Body of pancreas (tissue), 4 donors: ENCODE data around the gene OR2V1. TPM values are rescaled to one million over a fixed set of nuclear protein-coding genes. Genes with fewer than 3 reads are reported as not detected.

Source experiments
- ATAC-seq: fragments of 150-250 bp; one replicate; pipeline ENCODE4 v1.9.1; 2016
- DNase-seq, 4 donors: peaks; one replicate each; pipeline ENCODE4 v3.0.0-alpha.2; 2019
- H3K27ac ChIP-seq, 4 donors: fragments of 200-600 bp; sonication (generic); 1 replicate in 3 of 4; 2 replicates in 1 of 4; pipeline versions ENCODE4 v1.5.1 to v1.6.1; 2016 to 2019; ENCODE audit warnings: mild to moderate bottlenecking in 1 of 4, mixed read lengths in 1 of 4, moderate library complexity in 1 of 4
- H3K27me3 ChIP-seq, 2 donors: fragments of 200-600 bp; sonication (generic); one replicate each; pipeline ENCODE4 v1.6.0; 2016; ENCODE audit warnings: mild to moderate bottlenecking in 1 of 2
- H3K36me3 ChIP-seq, 2 donors: fragments of 200-600 bp; sonication (generic); replicated peaks in 1 of 2; 2 replicates each; pipeline ENCODE4 v1.5.1; 2016; ENCODE audit warnings: low read depth in 2 of 2; ENCODE audit not compliant: insufficient read depth in 1 of 2
- H3K4me1 ChIP-seq: fragments of 200-600 bp; sonication (generic); one replicate; pipeline ENCODE4 v1.6.0; 2016
- H3K4me3 ChIP-seq, 2 donors: fragments of 200-600 bp; sonication (generic); 1 replicate in 1 of 2; 2 replicates in 1 of 2; pipeline ENCODE4 v1.5.1; 2016 to 2019
- H3K9me3 ChIP-seq, 3 donors: fragments of 200-600 bp; sonication (generic); 1 replicate in 2 of 3; 2 replicates in 1 of 3; pipeline ENCODE4 v1.5.1; 2016
- POLR2A ChIP-seq, 3 donors: fragments of 450-650 bp; IDR thresholded peaks; one replicate each; pipeline ENCODE4 v1.6.1; 2016; ENCODE audit warnings: antibody characterized with exemption in 3 of 3, mild to moderate bottlenecking in 2 of 3
- WGBS, 2 donors: methylation state at CpG; one replicate each; pipeline ENCODE4 v1.1.5; 2017; 5-methylcytosine and 5-hydroxymethylcytosine counted together
- intact Hi-C: fragments of 100-400 bp; cut with DNase I; formaldehyde crosslinking; loops from one replicate; pipeline ENCODE4 v1.15.1; 2023
- total RNA-seq, 2 donors: library from RNA; depleted of rRNA; stranded (reverse); fragments of >200 nt; gene quantifications; one replicate each; pipeline ENCODE4 v1.1.0, GENCODE V29; 2016
- TF ChIP-seq, protein P1 (sequence below), 7 experiments: fragments of 450-650 bp in 4 of 7; fragments of 200-600 bp in 3 of 7; sonication (generic) in 3 of 7; IDR thresholded peaks; one replicate each; pipeline ENCODE4 v1.5.1; 2016 to 2019; ENCODE audit warnings: antibody characterized with exemption in 7 of 7

Gene OR2V1
- total RNA-seq, 2 donors from 2014 or later: not detected

DNA sequence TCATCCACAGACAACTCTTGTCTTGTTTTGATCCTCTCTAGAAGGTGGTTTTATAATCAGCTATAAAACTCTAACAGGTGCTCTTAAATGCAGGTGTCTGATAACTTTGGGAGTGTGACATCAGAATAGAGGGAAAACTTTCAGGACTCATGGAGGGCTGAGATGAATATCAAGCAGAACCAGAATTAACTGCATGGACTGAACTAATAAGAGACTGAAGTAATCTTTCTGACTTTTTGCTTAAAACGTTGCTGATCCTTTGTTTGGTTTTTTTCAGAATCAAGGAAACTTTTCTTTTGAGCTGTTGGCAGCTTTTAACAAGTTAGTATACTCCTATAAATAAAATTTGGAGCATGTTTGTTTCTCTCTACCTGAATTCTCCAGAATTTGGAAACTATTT is 14.2 kb upstream of the OR2V1 start:
- TF ChIP-seq POLR2A (IDR thresholded peaks at IDR 0.05): no peak
- TF ChIP-seq, protein P1, sequence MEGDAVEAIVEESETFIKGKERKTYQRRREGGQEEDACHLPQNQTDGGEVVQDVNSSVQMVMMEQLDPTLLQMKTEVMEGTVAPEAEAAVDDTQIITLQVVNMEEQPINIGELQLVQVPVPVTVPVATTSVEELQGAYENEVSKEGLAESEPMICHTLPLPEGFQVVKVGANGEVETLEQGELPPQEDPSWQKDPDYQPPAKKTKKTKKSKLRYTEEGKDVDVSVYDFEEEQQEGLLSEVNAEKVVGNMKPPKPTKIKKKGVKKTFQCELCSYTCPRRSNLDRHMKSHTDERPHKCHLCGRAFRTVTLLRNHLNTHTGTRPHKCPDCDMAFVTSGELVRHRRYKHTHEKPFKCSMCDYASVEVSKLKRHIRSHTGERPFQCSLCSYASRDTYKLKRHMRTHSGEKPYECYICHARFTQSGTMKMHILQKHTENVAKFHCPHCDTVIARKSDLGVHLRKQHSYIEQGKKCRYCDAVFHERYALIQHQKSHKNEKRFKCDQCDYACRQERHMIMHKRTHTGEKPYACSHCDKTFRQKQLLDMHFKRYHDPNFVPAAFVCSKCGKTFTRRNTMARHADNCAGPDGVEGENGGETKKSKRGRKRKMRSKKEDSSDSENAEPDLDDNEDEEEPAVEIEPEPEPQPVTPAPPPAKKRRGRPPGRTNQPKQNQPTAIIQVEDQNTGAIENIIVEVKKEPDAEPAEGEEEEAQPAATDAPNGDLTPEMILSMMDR (IDR thresholded peaks at IDR 0.05): no peak
- Histone ChIP-seq H3K9me3 (no peaks in the 10 kb centered on the region), H3K27me3 (no peaks in the 10 kb centered on the region), H3K36me3 (no peaks in the 10 kb centered on the region), H3K4me1 (no peaks in the 10 kb centered on the region), H3K27ac (no peak overlapping the region), H3K4me3 (no peak overlapping the region)
- 24 to 25% methylated on average over 1 of the region's 1 CpG for WGBS, 2 donors
- ATAC-seq (no peak), DNase-seq (no peak)
- intact Hi-C loops: no loop called here

DNA sequence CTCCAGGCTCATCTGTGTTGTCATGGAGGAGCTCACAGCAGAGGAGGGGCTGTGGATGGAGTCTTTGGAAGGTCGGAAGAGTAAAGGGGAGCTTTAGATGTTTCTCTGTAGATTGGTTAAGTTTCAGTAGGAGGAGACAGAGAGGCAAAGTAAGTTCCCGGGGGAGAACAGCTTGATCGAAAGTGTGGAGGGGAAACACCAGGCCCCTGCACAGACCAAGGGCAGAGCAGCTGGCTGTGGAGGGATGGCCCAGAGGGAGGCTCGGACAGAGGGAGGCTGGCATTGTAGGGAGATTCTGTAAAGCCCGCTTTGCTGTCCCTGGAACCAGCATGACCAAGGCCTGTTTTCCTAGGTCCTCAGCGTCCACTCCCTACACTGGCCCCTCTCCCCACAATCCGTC is 11.1 kb upstream of the OR2V1 start:
- H3K27me3 ChIP-seq: no peaks in the 10 kb centered on the region
- H3K9me3 ChIP-seq: no peaks in the 10 kb centered on the region
- no peaks in the 10 kb centered on the region for H3K36me3 ChIP-seq
- intact Hi-C loops: no loop called here
- DNase-seq (no peak), ATAC-seq (no peak)
- no peak for TF ChIP-seq POLR2A (IDR thresholded peaks at IDR 0.05)
- TF ChIP-seq, protein P1 (IDR thresholded peaks at IDR 0.05): no peak
- H3K27ac ChIP-seq: no peak overlapping the region
- WGBS, 2 donors: 61 to 75% methylated on average over 6 to 7 of the region's 7 CpGs
- no peaks in the 10 kb centered on the region for H3K4me1 ChIP-seq
- no peak overlapping the region for H3K4me3 ChIP-seq

DNA sequence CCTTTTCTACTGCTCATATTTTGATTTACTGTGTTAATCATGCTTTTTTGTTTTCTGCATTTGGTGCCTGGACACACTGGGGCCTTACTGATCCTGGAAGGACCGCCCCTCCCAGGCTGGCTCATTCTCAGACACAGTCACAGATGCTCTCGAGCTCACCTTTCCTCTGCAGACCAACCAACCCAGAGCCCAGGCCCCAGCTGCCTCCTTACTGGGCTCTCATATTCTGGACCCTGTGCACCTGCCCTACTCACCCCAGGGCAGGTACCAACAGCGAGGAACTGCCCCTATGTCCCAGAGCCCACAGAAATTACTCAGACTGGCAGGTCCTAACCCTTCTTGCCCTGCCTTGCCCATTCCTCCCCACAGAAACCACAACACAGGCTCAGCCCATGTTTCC is 9.8 kb upstream of the OR2V1 start:
- Histone ChIP-seq H3K4me1 (no peaks in the 10 kb centered on the region), H3K9me3 (no peaks in the 10 kb centered on the region), H3K4me3 (no peak overlapping the region), H3K36me3 (no peaks in the 10 kb centered on the region), H3K27ac (no peak overlapping the region), H3K27me3 (no peaks in the 10 kb centered on the region)
- no peak for DNase-seq
- TF ChIP-seq, protein P1 (IDR thresholded peaks at IDR 0.05): no peak
- no peak for TF ChIP-seq POLR2A (IDR thresholded peaks at IDR 0.05)
- ATAC-seq: no peak
- WGBS, 2 donors: 57 to 71% methylated on average over 3 of the region's 3 CpGs
- intact Hi-C loops: no loop called here

DNA sequence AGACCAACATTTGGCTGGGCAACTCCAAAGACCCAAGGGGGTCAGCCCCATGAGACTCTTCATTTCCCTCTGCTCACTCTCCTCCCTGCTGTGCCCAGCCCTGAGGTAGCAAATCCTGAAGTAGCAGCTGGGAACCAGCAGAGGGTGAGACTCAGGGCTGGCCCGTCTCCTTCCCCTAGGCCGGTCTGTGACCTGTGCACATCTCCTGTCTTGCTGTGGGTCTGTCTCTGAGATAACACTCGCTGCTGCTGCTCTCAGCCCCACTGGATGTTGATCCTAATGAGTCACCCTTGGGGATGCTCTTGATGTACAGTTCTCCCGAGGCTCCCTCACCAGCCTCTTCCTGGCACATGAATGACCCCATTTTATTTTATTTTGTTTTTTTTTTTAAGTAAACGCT is 7.3 kb upstream of the OR2V1 start:
- Histone ChIP-seq H3K9me3 (no peaks in the 10 kb centered on the region), H3K4me3 (no peak overlapping the region), H3K27me3 (no peaks in the 10 kb centered on the region), H3K4me1 (no peaks in the 10 kb centered on the region), H3K27ac (no peak overlapping the region), H3K36me3 (no peaks in the 10 kb centered on the region)
- ATAC-seq (no peak), DNase-seq (no peak)
- 40 to 45% methylated on average over 3 to 4 of the region's 5 CpGs for WGBS, 2 donors
- TF ChIP-seq, protein P1 (IDR thresholded peaks at IDR 0.05): no peak
- TF ChIP-seq POLR2A (IDR thresholded peaks at IDR 0.05): no peak
- intact Hi-C loops: no loop called here

DNA sequence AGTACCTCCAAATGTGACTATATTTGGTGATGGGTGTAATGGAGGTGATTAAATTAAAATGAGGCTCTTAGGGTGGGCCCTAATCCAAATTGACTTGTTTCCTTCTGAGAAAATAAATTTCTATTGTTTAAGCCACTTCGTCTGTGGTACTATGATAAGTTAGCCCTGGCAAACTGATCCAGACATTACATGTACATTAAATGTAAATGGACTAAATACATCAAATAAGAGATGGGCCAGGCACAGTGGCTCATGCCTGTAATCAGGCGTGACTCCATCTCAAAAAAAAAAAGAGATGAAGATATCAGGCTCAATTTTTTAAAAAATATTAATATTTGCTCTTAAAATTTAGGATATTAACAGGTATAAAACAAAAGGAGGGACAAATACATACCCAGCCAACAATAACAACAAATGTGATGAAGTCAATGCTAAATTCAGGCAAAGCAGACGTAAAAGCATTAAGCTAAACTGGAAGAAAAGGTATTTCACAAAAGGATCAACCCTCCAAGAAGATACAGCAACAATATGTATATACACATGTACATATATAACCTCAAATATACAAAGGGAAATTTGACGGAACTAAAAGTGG is 5.5 kb upstream of the OR2V1 start:
- no peaks in the 10 kb centered on the region for H3K9me3 ChIP-seq
- WGBS, 2 donors: 75 to 77% methylated on average over 4 of the region's 4 CpGs
- H3K4me3 ChIP-seq: no peak overlapping the region
- intact Hi-C loops: no loop called here
- ATAC-seq (no peak), DNase-seq (no peak)
- H3K27me3 ChIP-seq: no peaks in the 10 kb centered on the region
- no peaks in the 10 kb centered on the region for H3K36me3 ChIP-seq
- H3K4me1 ChIP-seq: no peaks in the 10 kb centered on the region
- H3K27ac ChIP-seq: no peak overlapping the region
- TF ChIP-seq, protein P1 (IDR thresholded peaks at IDR 0.05): no peak
- TF ChIP-seq POLR2A (IDR thresholded peaks at IDR 0.05): no peak
